ENCODE measurements around the gene NALCN. TPM values are rescaled to one million over a fixed set of nuclear protein-coding genes. Genes with fewer than 3 reads are reported as not detected.

Gene NALCN
- polyA plus RNA-seq, 3 donors, result not detected

DNA sequence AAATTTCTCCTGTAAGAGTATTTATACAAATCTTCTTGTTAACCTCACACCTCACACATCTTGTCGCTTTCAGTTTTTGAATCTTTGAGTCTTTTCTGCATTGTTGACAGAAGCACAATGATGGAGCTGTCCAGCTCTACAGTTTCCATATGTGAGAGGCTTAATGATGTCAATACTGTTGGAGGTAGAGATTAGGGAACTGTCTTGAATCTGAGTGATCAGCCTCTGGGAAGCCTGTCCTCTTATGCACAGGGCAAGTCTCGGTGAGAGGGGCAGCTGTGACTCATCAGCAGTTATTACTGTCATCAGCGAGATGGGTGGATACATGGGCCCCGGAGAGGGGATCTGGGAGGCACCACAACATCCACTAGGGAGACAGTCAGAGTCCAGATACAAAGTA lies 31.5 kb upstream of the NALCN start:
- H3K4me2 ChIP-seq (replicated peaks; ENCODE audit: extremely low read depth, low read length, poor library complexity, severe bottlenecking), result no peak overlapping the region

GRCh38 chr13:101434486-101434885 lies 18.2 kb upstream of the NALCN start:
- intact Hi-C loops (cut with micrococcal nuclease), result no loop called here
- TF ChIP-seq CTCF (IDR thresholded peaks at IDR 0.05), result no peak
- no peak overlapping the region for H3K4me2 ChIP-seq (replicated peaks; ENCODE audit: extremely low read depth, low read length, poor library complexity, severe bottlenecking)
- H3K27me3 ChIP-seq (ENCODE audit: control insufficient read depth in 2 of 2, insufficient read depth in 2 of 2, low read length in 2 of 2), result no peaks in the 10 kb centered on the region
- H3K9ac ChIP-seq (ENCODE audit: insufficient read depth, low read length, poor library complexity, severe bottlenecking), result no peak overlapping the region
- no peaks in the 10 kb centered on the region for H3K27me3 Mint-ChIP-seq (ENCODE audit: low read depth in 3 of 3)
- H4K20me1 ChIP-seq (ENCODE audit: insufficient read depth, low read length), result no peaks in the 10 kb centered on the region
- H3K27ac ChIP-seq (ENCODE audit: low read depth in 1 of 2, low read length in 2 of 2), result no peak overlapping the region
- H3K36me3 Mint-ChIP-seq, result no peaks in the 10 kb centered on the region
- H3K4me3 ChIP-seq (replicated peaks in 1 of 3; ENCODE audit: low read depth in 2 of 3, low read length in 3 of 3), result no peak overlapping the region
- H2AFZ ChIP-seq (ENCODE audit: insufficient read depth, low read depth, low read length, poor library complexity, severe bottlenecking), result no peak overlapping the region
- WGBS (ENCODE audit: insufficient coverage), result 100% methylated on average over 1 of the region's 3 CpGs
- H3K4me3 Mint-ChIP-seq, result no peak overlapping the region
- peaks cover 0 to 2% (median 0%) of the 10 kb centered on the region in 7 donors for H3K9me3 Mint-ChIP-seq
- no peak for DNase-seq
- H3K27ac Mint-ChIP-seq, result no peak overlapping the region
- no peaks in the 10 kb centered on the region for H3K9me3 ChIP-seq (replicated peaks in 1 of 2; ENCODE audit: control insufficient read depth in 1 of 2, insufficient read depth in 1 of 2, low read length in 2 of 2)
- no peaks in the 10 kb centered on the region for H3K36me3 ChIP-seq (replicated peaks in 1 of 2; ENCODE audit: control insufficient read depth in 1 of 2, insufficient read depth in 2 of 2, low read length in 2 of 2)
- no peaks in the 10 kb centered on the region for H3K4me1 ChIP-seq (ENCODE audit: control insufficient read depth in 1 of 2, insufficient read depth in 2 of 2, low read length in 2 of 2)
- no peaks in the 10 kb centered on the region for H3K4me1 Mint-ChIP-seq
- H3K79me2 ChIP-seq (ENCODE audit: insufficient read depth, low read length), result no peaks in the 10 kb centered on the region

More for the DNA sequence above, 31.5 kb upstream of the NALCN start:
- H3K36me3 Mint-ChIP-seq, result no peaks in the 10 kb centered on the region
- Histone ChIP-seq H3K9ac (ENCODE audit: insufficient read depth, low read length, poor library complexity, severe bottlenecking) (no peak overlapping the region), H2AFZ (ENCODE audit: insufficient read depth, low read depth, low read length, poor library complexity, severe bottlenecking) (no peak overlapping the region), H3K36me3 (replicated peaks in 1 of 2; ENCODE audit: control insufficient read depth in 1 of 2, insufficient read depth in 2 of 2, low read length in 2 of 2) (no peaks in the 10 kb centered on the region), H3K27ac (ENCODE audit: low read depth in 1 of 2, low read length in 2 of 2) (no peak overlapping the region), H4K20me1 (ENCODE audit: insufficient read depth, low read length) (no peaks in the 10 kb centered on the region), H3K4me3 (replicated peaks in 1 of 3; ENCODE audit: low read depth in 2 of 3, low read length in 3 of 3) (no peak overlapping the region), H3K4me1 (ENCODE audit: control insufficient read depth in 1 of 2, insufficient read depth in 2 of 2, low read length in 2 of 2) (no peaks in the 10 kb centered on the region), H3K27me3 (ENCODE audit: control insufficient read depth in 2 of 2, insufficient read depth in 2 of 2, low read length in 2 of 2) (peaks cover 0 to 1% of the 10 kb centered on the region in 2 donors), H3K79me2 (ENCODE audit: insufficient read depth, low read length) (no peaks in the 10 kb centered on the region), H3K9me3 (replicated peaks in 1 of 2; ENCODE audit: control insufficient read depth in 1 of 2, insufficient read depth in 1 of 2, low read length in 2 of 2) (no peaks in the 10 kb centered on the region)
- no peak for TF ChIP-seq CTCF (IDR thresholded peaks at IDR 0.05)
- DNase-seq, result no peak
- H3K4me1 Mint-ChIP-seq, result no peaks in the 10 kb centered on the region
- H3K27me3 Mint-ChIP-seq (ENCODE audit: low read depth in 3 of 3), result peaks cover 3 to 4% (median 3%) of the 10 kb centered on the region in 3 donors
- H3K9me3 Mint-ChIP-seq, result no peaks in the 10 kb centered on the region
- H3K4me3 Mint-ChIP-seq, result no peak overlapping the region
- H3K27ac Mint-ChIP-seq, result no peak overlapping the region
- WGBS (ENCODE audit: insufficient coverage), result 67% methylated on average over 1 of the region's 4 CpGs
- intact Hi-C loops (cut with micrococcal nuclease), result no loop called here

All from CD14-positive monocyte (primary cell).